GM18511 (cell line): ENCODE measurements around the gene ATXN1.
A peak's percentile ranks its signal among the peaks of the same experiment; 100 is the strongest.
"Not testable (repeated sequence)": the region's sequence is repeated elsewhere in the genome, so short reads cannot be mapped to it uniquely, and the experiment has no call there.

ENCODE experiments used
- ATAC-seq: cut with Tn5 transposase; IDR thresholded peaks from one replicate; pipeline ENCODE4 v1.9.1; 2021; ENCODE audit warnings: mild to moderate bottlenecking, moderate library complexity; ENCODE audit not compliant: unreplicated experiment

ATXN1 gene

GRCh38 chr6:16548121-16548520, 213.1 kb downstream of the ATXN1 start:
- ATAC-seq = no peak

- ATAC-seq = no peak
Measured at GRCh38 chr6:16547587-16547986, 213.7 kb downstream of the ATXN1 start.

GRCh38 chr6:16546861-16547260, 214.4 kb downstream of the ATXN1 start:
- no peak for ATAC-seq

- no peak for ATAC-seq
Measured at GRCh38 chr6:16545382-16545781, 215.9 kb downstream of the ATXN1 start.

DNA sequence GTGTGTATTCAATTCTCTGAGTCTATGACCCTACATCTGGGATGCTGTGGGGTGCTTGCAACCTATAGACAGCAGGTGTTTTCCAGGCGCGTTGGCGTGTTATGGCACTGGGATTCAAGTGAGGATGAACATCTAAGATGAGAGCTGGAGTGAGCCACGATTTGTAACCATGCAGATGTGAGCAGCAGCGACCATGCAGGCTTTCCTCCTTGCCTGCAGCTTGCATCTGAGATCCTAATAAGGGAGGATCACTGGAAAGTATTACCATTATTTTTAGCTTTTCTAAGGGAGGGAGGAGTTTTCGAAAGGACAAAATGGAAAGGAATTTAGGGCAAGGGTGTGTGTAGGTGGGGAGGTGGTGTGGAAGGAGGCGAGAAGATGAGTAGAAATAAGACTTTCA, 216.7 kb downstream of the ATXN1 start:
- ATAC-seq = no peak

- no peak for ATAC-seq
Measured at GRCh38 chr6:16544006-16544405, 217.3 kb downstream of the ATXN1 start.

GRCh38 chr6:16543521-16543920, 217.7 kb downstream of the ATXN1 start:
- no peak for ATAC-seq

GRCh38 chr6:16542070-16542469, 219.2 kb downstream of the ATXN1 start:
- no peak for ATAC-seq

GRCh38 chr6:16540804-16541752, 220.2 kb downstream of the ATXN1 start:
- peak; percentile 78 for ATAC-seq

- ATAC-seq = not testable (repeated sequence)
Measured at GRCh38 chr6:16540383-16540782, 220.9 kb downstream of the ATXN1 start.

- ATAC-seq = no peak
Measured at GRCh38 chr6:16539086-16539931, 222.0 kb downstream of the ATXN1 start.

GRCh38 chr6:16535564-16535963, 225.7 kb downstream of the ATXN1 start:
- no peak for ATAC-seq

- ATAC-seq = no peak
Measured at GRCh38 chr6:16533721-16534136, 227.5 kb downstream of the ATXN1 start.

DNA sequence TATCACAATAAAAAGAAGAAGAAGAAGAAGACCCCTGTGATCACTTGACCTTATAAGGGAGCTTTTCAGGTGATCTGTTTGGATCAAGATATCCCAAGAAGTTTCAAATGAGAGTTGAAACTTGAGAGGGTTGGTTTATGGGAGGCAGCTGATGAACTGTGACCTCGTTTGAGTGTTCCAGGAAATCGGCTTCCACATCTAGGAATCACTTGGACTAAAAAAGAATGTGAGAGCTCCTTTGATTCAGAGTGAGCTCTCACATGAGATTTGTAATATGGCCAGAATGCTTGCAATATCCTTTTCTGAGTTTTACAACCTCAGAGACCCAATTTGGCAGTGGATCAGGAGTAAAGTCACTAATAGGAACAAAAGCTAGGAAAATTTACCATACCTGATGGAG, 228.1 kb downstream of the ATXN1 start:
- ATAC-seq = no peak

DNA sequence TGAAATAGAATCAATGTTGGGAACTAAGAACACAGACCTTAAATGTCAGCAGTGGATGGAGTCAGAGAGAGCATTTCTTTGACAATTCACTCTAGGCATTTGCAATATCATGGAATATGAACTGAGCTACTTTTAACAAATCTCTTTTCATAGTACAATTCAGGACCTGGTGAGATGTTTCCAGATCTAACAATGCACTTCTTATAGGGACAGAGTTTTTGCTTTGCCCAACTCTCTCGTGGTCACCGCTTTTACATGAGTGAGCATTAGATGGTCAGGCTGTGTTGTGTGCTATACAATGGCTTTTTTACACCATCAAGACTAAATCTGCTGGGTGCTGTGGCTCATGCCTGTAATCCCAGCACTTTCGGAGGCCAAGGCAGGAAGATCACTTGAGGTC, 233.6 kb downstream of the ATXN1 start:
- no peak for ATAC-seq

GRCh38 chr6:16524380-16524707, 236.9 kb downstream of the ATXN1 start:
- ATAC-seq = no peak

GRCh38 chr6:16523606-16524379, 237.5 kb downstream of the ATXN1 start:
- ATAC-seq = no peak

DNA sequence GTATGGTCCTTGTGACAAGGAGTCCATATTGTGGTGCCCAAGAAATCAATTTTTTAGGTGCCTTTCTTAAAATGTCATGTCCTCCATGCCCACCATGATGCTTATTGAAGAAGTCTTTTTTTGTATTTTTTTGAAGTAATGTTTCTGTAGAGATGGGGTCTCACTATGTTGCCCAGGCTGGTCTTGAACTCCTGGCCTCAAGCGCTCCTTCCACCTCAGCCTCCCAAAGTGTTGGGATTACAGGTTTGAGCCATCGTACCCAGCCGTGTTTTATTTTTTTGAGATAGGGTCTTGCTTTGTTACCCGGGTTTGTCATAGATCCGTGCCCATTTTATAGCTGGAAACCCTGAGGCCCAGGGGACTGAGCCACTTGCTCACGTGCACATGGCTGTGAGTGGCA, 238.3 kb downstream of the ATXN1 start:
- ATAC-seq = no peak

DNA sequence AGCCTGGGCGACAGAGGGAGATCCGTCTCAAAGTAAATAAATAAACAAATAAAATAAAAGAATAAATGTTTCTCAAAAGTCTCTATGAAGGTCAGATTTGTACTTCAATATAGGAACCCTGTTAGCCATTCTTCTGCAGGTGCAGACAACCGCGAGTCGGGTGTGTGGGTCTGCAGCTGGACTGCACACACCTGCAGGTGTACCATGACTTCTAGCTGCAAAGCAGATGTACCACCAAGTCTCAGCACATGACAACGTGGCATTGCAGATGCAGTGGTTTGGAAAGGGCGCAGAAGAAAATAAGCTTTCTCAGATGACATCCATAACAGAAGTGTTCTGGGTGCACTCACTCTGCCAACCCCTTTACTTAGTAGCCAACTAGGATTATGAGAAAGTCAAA, 239.7 kb downstream of the ATXN1 start:
- no peak for ATAC-seq

- ATAC-seq = peak; percentile 41
Measured at GRCh38 chr6:16519265-16520242, 241.7 kb downstream of the ATXN1 start.
